Breast epithelium (tissue), 4 donors: ENCODE results near the gene TRPV2. TPM values are rescaled to one million over a fixed set of nuclear protein-coding genes. Genes with fewer than 3 reads are reported as not detected.
A peak's percentile ranks its signal among the peaks of the same experiment; 100 is the strongest.

ENCODE experiments used
- DNase-seq, 2 donors: peaks; one replicate each; pipeline ENCODE4 v3.0.0-alpha.2; 2019; ENCODE audit warnings: low spot score in 2 of 2
- H3K27ac ChIP-seq, 2 donors: fragments of 200-600 bp; sonication (generic) in 1 of 2; one replicate each; pipeline ENCODE4 v1.5.1; 2016 to 2019; ENCODE audit warnings: mild to moderate bottlenecking in 1 of 2
- H3K27me3 ChIP-seq, 2 donors: fragments of 200-600 bp; sonication (generic) in 1 of 2; one replicate each; pipeline versions ENCODE4 v1.5.1 to v1.6.0; 2017 to 2019; ENCODE audit warnings: control low read depth in 1 of 2, mild to moderate bottlenecking in 1 of 2
- H3K36me3 ChIP-seq: fragments of 200-600 bp; one replicate; pipeline ENCODE4 v1.5.1; 2019
- H3K4me1 ChIP-seq, 2 donors: fragments of 200-600 bp; sonication (generic); one replicate each; pipeline ENCODE4 v1.5.1; 2016 to 2019; ENCODE audit warnings: control low read depth in 1 of 2
- H3K4me3 ChIP-seq, 3 donors: fragments of 200-600 bp; sonication (generic); 1 replicate in 2 of 3; 2 replicates in 1 of 3; pipeline ENCODE4 v1.5.1; 2016 to 2019; ENCODE audit warnings: mild to moderate bottlenecking in 3 of 3, moderate library complexity in 2 of 3
- H3K9me3 ChIP-seq, 2 donors: fragments of 200-600 bp; sonication (generic) in 1 of 2; one replicate each; pipeline ENCODE4 v1.5.1; 2016 to 2019; ENCODE audit warnings: control low read depth in 1 of 2
- CTCF ChIP-seq, 3 donors: fragments of 450-650 bp; IDR thresholded peaks; one replicate each; pipeline ENCODE4 v1.5.1; 2016 to 2017; ENCODE audit warnings: antibody characterized with exemption in 3 of 3, mild to moderate bottlenecking in 3 of 3, moderate library complexity in 3 of 3
- POLR2A ChIP-seq: fragments of 450-650 bp; IDR thresholded peaks from one replicate; pipeline ENCODE4 v1.6.1; 2016; ENCODE audit warnings: antibody characterized with exemption, mild to moderate bottlenecking, moderate library complexity
- POLR2AphosphoS5 ChIP-seq, 3 donors: sonication (generic); formaldehyde crosslinking; IDR thresholded peaks; one replicate each; pipeline ENCODE4 v1.6.1; 2017; ENCODE audit warnings: antibody characterized with exemption in 3 of 3
- intact Hi-C: fragments of 100-400 bp; cut with DNase I; formaldehyde crosslinking; loops from one replicate; pipeline ENCODE4 v1.15.1; 2023; ENCODE audit warnings: low total_unique reads
- total RNA-seq, 3 donors: library from RNA; depleted of rRNA; stranded (reverse); fragments of >200 nt; gene quantifications; one replicate each; pipeline ENCODE4 v1.1.0, GENCODE V29; 2016

The TRPV2 gene
- total RNA-seq, 3 donors from 2014 or later: 6.6 to 14.2 (median 11.3) TPM

GRCh38 chr17:16477666-16478065 is 62.3 kb downstream of the TRPV2 start:
- no peak for DNase-seq
- no peak for TF ChIP-seq POLR2A
- TF ChIP-seq CTCF (IDR thresholded peaks at IDR 0.05): no peak
- TF ChIP-seq POLR2AphosphoS5 (IDR thresholded peaks at IDR 0.05): no peak
- Histone ChIP-seq H3K27me3 (no peaks in the 10 kb centered on the region), H3K9me3 (no peaks in the 10 kb centered on the region), H3K4me3 (no peak overlapping the region), H3K27ac (peak overlapping the region; percentile 54 to 79), H3K4me1 (peaks cover 0 to 3% of the 10 kb centered on the region in 2 donors), H3K36me3 (no peaks in the 10 kb centered on the region)
- intact Hi-C loops: no loop called here

- TF ChIP-seq CTCF (IDR thresholded peaks at IDR 0.05) (no peak), POLR2A (no peak), POLR2AphosphoS5 (IDR thresholded peaks at IDR 0.05) (no peak)
- Histone ChIP-seq H3K36me3 (no peaks in the 10 kb centered on the region), H3K4me3 (no peak overlapping the region), H3K27me3 (no peaks in the 10 kb centered on the region), H3K9me3 (no peaks in the 10 kb centered on the region), H3K4me1 (peaks cover 0 to 3% of the 10 kb centered on the region in 2 donors), H3K27ac (peak overlapping the region in 1 of 2 donors; percentile 44)
- intact Hi-C loops: no loop called here
- no peak for DNase-seq
Measured at GRCh38 chr17:16478649-16479048, 63.3 kb downstream of the TRPV2 start.

GRCh38 chr17:16479264-16479663 is 63.9 kb downstream of the TRPV2 start:
- no peak for DNase-seq
- Histone ChIP-seq H3K27me3 (no peaks in the 10 kb centered on the region), H3K27ac (peak overlapping the region in 1 of 2 donors; percentile 38), H3K4me3 (no peak overlapping the region), H3K9me3 (no peaks in the 10 kb centered on the region), H3K4me1 (peaks cover 0 to 3% of the 10 kb centered on the region in 2 donors), H3K36me3 (no peaks in the 10 kb centered on the region)
- intact Hi-C loops: no loop called here
- no peak for TF ChIP-seq CTCF (IDR thresholded peaks at IDR 0.05)
- no peak for TF ChIP-seq POLR2A
- no peak for TF ChIP-seq POLR2AphosphoS5 (IDR thresholded peaks at IDR 0.05)

- no peak overlapping the region for H3K27ac ChIP-seq
- no peaks in the 10 kb centered on the region for H3K27me3 ChIP-seq
- no peaks in the 10 kb centered on the region for H3K9me3 ChIP-seq
- TF ChIP-seq POLR2AphosphoS5 (IDR thresholded peaks at IDR 0.05) (no peak), POLR2A (no peak), CTCF (IDR thresholded peaks at IDR 0.05) (no peak)
- H3K36me3 ChIP-seq: no peaks in the 10 kb centered on the region
- DNase-seq: no peak
- H3K4me1 ChIP-seq: peaks cover 0 to 3% of the 10 kb centered on the region in 2 donors
- H3K4me3 ChIP-seq: no peak overlapping the region
- intact Hi-C loops: no loop called here
Measured at GRCh38 chr17:16480995-16481394, 65.6 kb downstream of the TRPV2 start.

- no peak for TF ChIP-seq POLR2AphosphoS5 (IDR thresholded peaks at IDR 0.05)
- TF ChIP-seq CTCF (IDR thresholded peaks at IDR 0.05): no peak
- no peak for TF ChIP-seq POLR2A
- H3K36me3 ChIP-seq: no peaks in the 10 kb centered on the region
- H3K9me3 ChIP-seq: no peaks in the 10 kb centered on the region
- no peak overlapping the region for H3K27ac ChIP-seq
- no peak overlapping the region for H3K4me3 ChIP-seq
- intact Hi-C loops: no loop called here
- DNase-seq: no peak
- H3K27me3 ChIP-seq: no peaks in the 10 kb centered on the region
- peaks cover 0 to 3% of the 10 kb centered on the region in 2 donors for H3K4me1 ChIP-seq
Measured at GRCh38 chr17:16482253-16482652, 66.9 kb downstream of the TRPV2 start.
